H1 (cell line): ENCODE data around the gene LYRM4. TPM values are rescaled to one million over a fixed set of nuclear protein-coding genes. Genes with fewer than 3 reads are reported as not detected.

Experiments used
- CTCF ChIA-PET: fragments of 300-600 bp; sonication (Branson Sonifier 250); formaldehyde crosslinking; loops from one replicate; lab custom pipeline; 2021; ENCODE audit not compliant: partially characterized antibody; lab: Charles Lee
- POLR2A ChIA-PET: fragments of 300-600 bp; sonication (Branson Sonifier 250); formaldehyde crosslinking; loops from one replicate; lab custom pipeline; 2021; ENCODE audit warnings: inconsistent platforms; ENCODE audit not compliant: partially characterized antibody; lab: Charles Lee
- DNase-seq, 2 experiments: peaks; one replicate each; pipeline versions ENCODE4 v3.0.0 to v3.0.0-alpha.2; 2010 to 2022; ENCODE audit warnings: low spot score in 2 of 2, low read depth in 1 of 2, mixed read lengths in 1 of 2
- FAIRE-seq: peaks from 2 replicates; lab custom pipeline; 2011; peaks lifted over from hg19 to GRCh38; lab: Jason Lieb, UNC
- H2AFZ ChIP-seq: 2 replicates; pipeline ENCODE4 v1.8.1; 2012; ENCODE audit warnings: low read length, inconsistent platforms
- H2AK5ac ChIP-seq: 2 replicates; pipeline ENCODE4 v1.6.1; 2013; ENCODE audit warnings: low read depth, low read length
- H2BK120ac ChIP-seq: replicated peaks from 2 replicates; pipeline ENCODE3; 2013; ENCODE audit warnings: low read depth, low read length, inconsistent platforms
- H2BK12ac ChIP-seq: 2 replicates; pipeline ENCODE4 v1.6.1; 2013; ENCODE audit warnings: low read depth, low read length
- H2BK15ac ChIP-seq: 2 replicates; pipeline ENCODE4 v1.6.1; 2013; ENCODE audit warnings: low read length
- H2BK20ac ChIP-seq: 2 replicates; pipeline ENCODE4 v1.6.1; 2013; ENCODE audit warnings: low read length
- H2BK5ac ChIP-seq: 2 replicates; pipeline ENCODE4 v1.6.1; 2013; ENCODE audit warnings: low read depth, low read length
- H3K14ac ChIP-seq: 2 replicates; pipeline ENCODE4 v1.6.1; 2013; ENCODE audit warnings: inconsistent platforms; ENCODE audit not compliant: insufficient read length
- H3K18ac ChIP-seq: 2 replicates; pipeline ENCODE4 v1.6.1; 2013; ENCODE audit warnings: low read length; ENCODE audit errors: extremely low read depth
- H3K23ac ChIP-seq: 2 replicates; pipeline ENCODE4 v1.6.1; 2013; ENCODE audit warnings: inconsistent platforms; ENCODE audit not compliant: insufficient read length
- H3K23me2 ChIP-seq: 2 replicates; pipeline ENCODE4 v1.6.1; 2013; ENCODE audit warnings: low read depth, low read length
- H3K27ac ChIP-seq: 2 replicates; pipeline ENCODE4 v1.6.1; 2011; ENCODE audit warnings: low read depth, low read length, inconsistent platforms
- H3K27me3 ChIP-seq, 4 experiments: replicated peaks in 1 of 4; 1 replicate in 1 of 4; 2 replicates in 3 of 4; pipeline versions ENCODE4 v1.6.1 to v1.8.1; 2011 to 2013; ENCODE audit warnings: low read length in 3 of 4, mild to moderate bottlenecking in 3 of 4, inconsistent platforms in 2 of 4, mixed read lengths in 2 of 4, moderate library complexity in 1 of 4; ENCODE audit not compliant: control insufficient read depth in 3 of 4, insufficient read depth in 3 of 4; ENCODE audit errors: extremely low read depth in 1 of 4
- H3K36me3 ChIP-seq, 4 experiments: 2 replicates each; pipeline versions ENCODE4 v1.6.1 to v1.8.1; 2011 to 2013; ENCODE audit warnings: mild to moderate bottlenecking in 4 of 4, low read length in 3 of 4, moderate library complexity in 2 of 4, control low read depth in 1 of 4, inconsistent platforms in 1 of 4; ENCODE audit not compliant: insufficient read depth in 4 of 4, control insufficient read depth in 2 of 4
- H3K4ac ChIP-seq: replicated peaks from 2 replicates; pipeline ENCODE3; 2013; ENCODE audit warnings: low read length, low read depth, mixed read lengths, inconsistent platforms; ENCODE audit not compliant: insufficient read length
- H3K4me1 ChIP-seq, 4 experiments: replicated peaks in 1 of 4; 1 replicate in 1 of 4; 2 replicates in 3 of 4; pipeline versions ENCODE4 v1.6.1 to v1.8.1; 2011 to 2013; ENCODE audit warnings: low read length in 3 of 4, inconsistent platforms in 2 of 4, mixed read lengths in 1 of 4; ENCODE audit not compliant: insufficient read depth in 4 of 4, control insufficient read depth in 3 of 4
- H3K4me2 ChIP-seq, 2 experiments: 2 replicates each; pipeline versions ENCODE4 v1.6.1 to v1.8.1; 2011 to 2013; ENCODE audit warnings: low read depth in 2 of 2, low read length in 2 of 2, control low read depth in 1 of 2, inconsistent platforms in 1 of 2, mild to moderate bottlenecking in 1 of 2; ENCODE audit not compliant: insufficient read depth in 1 of 2
- H3K4me3 ChIP-seq, 4 experiments: fragments of 200-600, 300-600 bp in 1 of 4; sonication (generic), shearing (Covaris generic), sonication (Bioruptor Twin) in 1 of 4; 2 replicates each; pipeline versions ENCODE4 v1.5.1 to v1.8.1; 2011 to 2016; ENCODE audit warnings: low read length in 4 of 4, low read depth in 3 of 4, control low read depth in 2 of 4, inconsistent platforms in 2 of 4, mild to moderate bottlenecking in 2 of 4, mixed read lengths in 1 of 4, moderate library complexity in 1 of 4; ENCODE audit not compliant: insufficient read depth in 2 of 4; ENCODE audit errors: extremely low read depth in 1 of 4
- H3K56ac ChIP-seq: replicated peaks from 2 replicates; pipeline ENCODE3; 2013; ENCODE audit warnings: low read depth, mild to moderate bottlenecking, mixed read lengths, low read length, inconsistent platforms; ENCODE audit not compliant: insufficient read length
- H3K79me1 ChIP-seq: 2 replicates; pipeline ENCODE4 v1.6.1; 2013; ENCODE audit warnings: low read depth, low read length, control low read depth
- H3K79me2 ChIP-seq, 2 experiments: 2 replicates each; pipeline versions ENCODE4 v1.6.1 to v1.8.1; 2012 to 2013; ENCODE audit warnings: low read length in 2 of 2, mild to moderate bottlenecking in 2 of 2, inconsistent platforms in 1 of 2; ENCODE audit not compliant: insufficient read depth in 2 of 2, control insufficient read depth in 1 of 2
- H3K9ac ChIP-seq, 4 experiments: replicated peaks in 1 of 4; 1 replicate in 1 of 4; 2 replicates in 3 of 4; pipeline versions ENCODE4 v1.6.1 to v1.8.1; 2011 to 2013; ENCODE audit warnings: low read depth in 3 of 4, low read length in 3 of 4, control low read depth in 2 of 4, mild to moderate bottlenecking in 2 of 4, moderate library complexity in 2 of 4, inconsistent platforms in 1 of 4; ENCODE audit errors: extremely low read depth in 1 of 4
- H3K9me3 ChIP-seq, 2 experiments: 2 replicates each; pipeline versions ENCODE4 v1.6.1 to v1.8.1; 2012 to 2013; ENCODE audit warnings: mild to moderate bottlenecking in 2 of 2, moderate library complexity in 2 of 2, control low read depth in 1 of 2, inconsistent platforms in 1 of 2, low read depth in 1 of 2, low read length in 1 of 2, mixed read lengths in 1 of 2; ENCODE audit not compliant: insufficient read depth in 2 of 2
- H4K20me1 ChIP-seq, 2 experiments: replicated peaks in 1 of 2; 2 replicates each; pipeline versions ENCODE3 to v1.8.1; 2011 to 2013; ENCODE audit warnings: inconsistent platforms in 2 of 2, low read length in 2 of 2, mild to moderate bottlenecking in 1 of 2; ENCODE audit not compliant: insufficient read depth in 2 of 2, control insufficient read depth in 1 of 2
- H4K5ac ChIP-seq: 2 replicates; pipeline ENCODE4 v1.6.1; 2013; ENCODE audit warnings: low read length, low read depth, mixed read lengths, inconsistent platforms; ENCODE audit not compliant: insufficient read length
- H4K8ac ChIP-seq: 2 replicates; pipeline ENCODE4 v1.8.0; 2013; ENCODE audit warnings: mild to moderate bottlenecking, moderate library complexity, low read length, inconsistent platforms; ENCODE audit not compliant: insufficient read depth; ENCODE audit errors: extremely low read depth
- H4K91ac ChIP-seq: replicated peaks from 2 replicates; pipeline ENCODE3; 2013; ENCODE audit warnings: low read length, mixed read lengths, inconsistent platforms; ENCODE audit not compliant: insufficient read length
- CEBPB ChIP-seq: IDR thresholded peaks from 2 replicates; pipeline ENCODE4 v1.6.1; 2012; ENCODE audit warnings: low read depth, low read length
- JUN ChIP-seq: IDR thresholded peaks from 2 replicates; pipeline ENCODE4 v1.6.1; 2011; ENCODE audit warnings: low read depth, mild to moderate bottlenecking, improper control_type of control experiment, low read length
- TCF12 ChIP-seq: IDR thresholded peaks from 2 replicates; pipeline ENCODE4 v1.6.1; 2011; ENCODE audit warnings: low read depth, mild to moderate bottlenecking, low read length
- WGBS, 2 experiments: shearing (Covaris generic) in 1 of 2; methylation state at CpG; one replicate each; pipeline versions ENCODE4 v1.1.6 to v1.1.7; 2013 to 2015; ENCODE audit warnings: low lambda C conversion rate in 2 of 2, mixed read lengths in 2 of 2, inconsistent platforms in 1 of 2, low coverage in 1 of 2, missing lambda C conversion rate in 1 of 2; ENCODE audit not compliant: insufficient replicate concordance in 2 of 2, insufficient coverage in 1 of 2, insufficient read length in 1 of 2; ENCODE audit errors: extremely low coverage in 1 of 2, missing lambda C conversion rate in 1 of 2; 5-methylcytosine and 5-hydroxymethylcytosine counted together
- polyA plus RNA-seq, 7 experiments: library from polyadenylated mRNA; depleted of rRNA in 3 of 7; stranded (reverse) in 5 of 7; unstranded in 2 of 7; fragments of >200 nt in 5 of 7; fragments of 200-250 nt in 2 of 7; gene quantifications; 1 replicate in 5 of 7; 2 replicates in 1 of 7; 4 replicates in 1 of 7; pipeline versions ENCODE4 v1.2.1 to v1.2.3, GENCODE V29; 2011 to 2013; ENCODE audit warnings: missing spikeins in 2 of 7, mixed read lengths in 2 of 7
- total RNA-seq: library from RNA; stranded (reverse); fragmentation: NEBNext Ultra II Directional; extraction: Animal tissue kit (Norgen Biotek cat#: 25700); gene quantifications from 2 replicates; pipeline ENCODE4 v1.2.1, GENCODE V29; 2021

The LYRM4 gene
- total and polyA plus RNA-seq, 2 of the 8 experiments (the other 6 are each of a cell fraction or from before 2014, with no cell fraction given) = 56.6 to 62.8 TPM

- H3K18ac ChIP-seq = no peak overlapping the region
- no peak overlapping the region for H2BK120ac ChIP-seq
- peaks cover 0 to 5% (median 2%) of the 10 kb centered on the region in 4 experiments; a peak in 3 of 7 replicates for H3K4me1 ChIP-seq
- no peak overlapping the region for H2BK12ac ChIP-seq
- FAIRE-seq (no peak), DNase-seq (no peak)
- peaks cover 2 to 10% of the 10 kb centered on the region in 2 experiments for H4K20me1 ChIP-seq
- no peak overlapping the region for H3K56ac ChIP-seq
- H4K8ac ChIP-seq = no peak overlapping the region
- no peak overlapping the region for H4K91ac ChIP-seq
- no peaks in the 10 kb centered on the region for H3K27me3 ChIP-seq
- 82% methylated on average over 8 of the region's 8 CpGs; no CpG with 5 or more reads in 1 of the 2 experiments for WGBS, 2 experiments
- no peaks in the 10 kb centered on the region for H3K79me1 ChIP-seq
- no peak overlapping the region for H4K5ac ChIP-seq
- H2AFZ ChIP-seq = no peak overlapping the region
- no peaks in the 10 kb centered on the region for H3K23me2 ChIP-seq
- ChIA-PET CTCF (interaction anchor here (2.0 kb wide), 1 partner anchor 253 kb away, joined by 4 read pairs; no protein-coding TSS in a partner anchor), POLR2A (no interaction called here)
- no peaks in the 10 kb centered on the region for H3K9me3 ChIP-seq
- no peak overlapping the region for H3K9ac ChIP-seq
- H2BK5ac ChIP-seq = no peak overlapping the region
- no peaks in the 10 kb centered on the region for H3K36me3 ChIP-seq
- H3K4ac ChIP-seq = no peak overlapping the region
- no peak overlapping the region for H2AK5ac ChIP-seq
- no peak overlapping the region for H3K4me2 ChIP-seq
- H3K14ac ChIP-seq = no peak overlapping the region
- H2BK20ac ChIP-seq = no peak overlapping the region
- no peak overlapping the region for H3K27ac ChIP-seq
- H3K23ac ChIP-seq = no peak overlapping the region
- no peak overlapping the region for H2BK15ac ChIP-seq
- TF ChIP-seq CEBPB = peak; percentile 4; the same call in 1 of the 2 replicates
- TF ChIP-seq JUN = no peak
- no peak for TF ChIP-seq TCF12
- no peak overlapping the region for H3K4me3 ChIP-seq
- no peaks in the 10 kb centered on the region for H3K79me2 ChIP-seq
Observed at GRCh38 chr6:5127106-5127687, 133.6 kb downstream of the LYRM4 start.
